ENCODE measurements around the gene PLA2G6. TPM values are rescaled to one million over a fixed set of nuclear protein-coding genes. Genes with fewer than 3 reads are reported as not detected.
"Not testable (repeated sequence)": the region's sequence is repeated elsewhere in the genome, so short reads cannot be mapped to it uniquely, and the experiment has no call there.

Gene PLA2G6
- total RNA-seq, 2 experiments from 2014 or later: 25.5 to 28.4 TPM

DNA sequence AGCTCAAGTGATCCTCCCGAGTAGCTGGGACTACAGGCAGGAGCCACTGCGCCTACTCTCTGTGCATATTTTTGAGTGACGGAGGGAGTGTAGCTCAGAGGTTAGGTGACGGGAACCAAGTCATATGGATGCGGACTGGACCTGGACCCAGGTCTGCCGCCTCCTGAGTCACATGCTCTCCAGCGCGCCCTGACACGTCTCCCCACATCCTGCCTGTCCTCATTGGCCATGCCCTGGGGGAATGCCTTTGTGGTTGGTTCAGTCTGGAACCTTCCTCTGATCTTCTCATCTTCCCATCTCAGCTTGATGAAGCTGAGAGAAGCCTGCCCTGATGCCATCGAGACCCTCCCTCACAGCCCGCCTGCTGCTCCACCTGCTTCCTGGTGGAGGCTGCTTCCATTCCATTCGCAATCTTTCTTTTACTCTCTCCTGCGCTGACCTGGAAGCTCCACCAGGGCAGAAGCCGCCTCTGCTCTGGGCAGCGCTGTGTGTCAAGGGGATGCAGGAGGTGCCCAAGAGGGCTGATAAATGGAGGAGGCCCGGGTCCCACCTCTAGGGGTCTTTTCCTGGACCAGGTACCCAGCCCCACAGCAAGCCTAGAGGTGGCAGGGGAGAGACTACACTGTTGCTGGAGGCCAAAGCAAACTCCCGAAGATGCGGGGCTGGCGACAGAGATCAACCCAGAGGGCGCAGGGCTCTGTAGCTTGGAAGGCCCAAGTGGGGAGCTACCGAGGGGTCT lies 57.2 kb downstream of the PLA2G6 start:
- ChIA-PET POLR2A (no interaction called here), CTCF (no interaction called here)

DNA sequence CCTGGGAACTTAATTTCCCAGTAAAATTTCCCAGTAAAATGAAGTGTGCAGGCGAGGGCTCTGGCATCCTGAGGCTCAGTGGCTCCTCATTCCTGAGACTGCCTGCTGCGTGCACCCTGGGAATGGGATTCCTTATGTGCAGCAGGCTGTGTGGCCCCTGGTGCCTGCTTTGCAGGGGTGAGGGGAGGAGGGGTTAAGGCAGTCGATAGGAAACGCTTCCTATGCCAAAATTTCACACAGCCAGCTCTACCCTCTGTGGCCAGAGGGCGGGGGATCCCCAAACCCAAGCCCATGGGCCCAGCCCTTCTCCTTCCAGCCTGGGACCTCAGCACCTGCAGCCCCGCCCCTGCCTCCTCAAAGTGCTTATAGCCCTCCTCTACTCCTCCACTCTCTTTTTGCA lies 59.0 kb downstream of the PLA2G6 start:
- ChIA-PET POLR2A (no interaction called here), CTCF (no interaction called here)

DNA sequence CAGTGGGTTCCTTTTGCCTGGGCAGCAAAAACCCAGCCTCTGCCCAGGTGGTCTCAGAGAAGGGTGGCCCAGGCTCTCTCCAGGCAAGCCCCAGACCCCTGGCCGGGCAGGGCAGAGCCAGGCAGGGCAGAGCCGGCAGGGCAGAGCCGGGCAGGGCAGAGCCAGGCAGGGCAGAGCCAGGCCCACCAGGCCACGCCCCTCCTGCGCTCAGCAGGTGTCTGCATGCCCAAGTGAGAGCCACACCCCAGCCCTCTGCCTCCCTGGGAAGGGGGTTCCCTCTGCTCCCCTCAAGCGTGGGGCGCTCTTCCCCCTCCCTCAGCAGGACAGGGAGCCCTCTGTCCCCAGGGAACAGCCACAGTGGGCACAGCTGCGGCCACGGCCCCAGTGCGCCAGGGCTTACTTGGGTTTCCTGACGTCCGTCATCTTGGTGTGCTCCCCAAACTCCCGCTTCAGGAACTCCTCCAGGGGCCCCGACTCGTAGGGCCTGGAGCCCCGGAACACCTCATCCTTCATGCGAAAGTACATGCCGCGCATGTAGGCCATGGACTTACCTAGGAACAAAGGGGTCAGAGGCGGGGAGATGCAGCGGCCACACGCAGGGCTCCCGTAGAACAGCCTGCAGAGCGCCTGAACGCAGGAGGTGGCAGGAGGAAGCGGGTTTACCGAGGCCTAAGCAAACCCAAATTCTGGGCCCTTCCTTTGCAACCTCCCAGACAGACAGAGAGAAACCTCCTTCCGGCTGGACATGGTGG lies 61.1 kb downstream of the PLA2G6 start:
- ChIA-PET CTCF (no interaction called here), POLR2A (no interaction called here)

DNA sequence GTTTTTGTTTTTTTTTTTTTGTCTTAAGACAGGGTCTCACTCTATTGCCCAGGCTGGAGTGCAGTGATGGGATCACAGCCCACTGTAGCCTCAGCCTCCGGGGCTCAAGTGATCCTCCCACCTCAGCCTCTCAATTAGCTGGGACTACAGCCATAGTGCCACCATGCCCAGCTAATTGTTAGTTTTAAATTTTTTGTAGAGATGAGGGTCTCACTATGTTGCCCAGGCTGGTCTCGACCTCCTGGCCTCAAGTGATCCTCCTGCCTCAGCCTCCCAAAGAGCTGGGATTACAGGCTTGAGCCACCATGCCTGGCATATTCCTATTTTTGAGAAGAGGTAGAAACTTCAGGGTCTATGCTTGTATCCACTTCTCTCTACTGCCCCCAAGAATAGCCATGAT lies 62.9 kb downstream of the PLA2G6 start:
- POLR2A ChIA-PET, CTCF ChIA-PET: not testable (repeated sequence)

DNA sequence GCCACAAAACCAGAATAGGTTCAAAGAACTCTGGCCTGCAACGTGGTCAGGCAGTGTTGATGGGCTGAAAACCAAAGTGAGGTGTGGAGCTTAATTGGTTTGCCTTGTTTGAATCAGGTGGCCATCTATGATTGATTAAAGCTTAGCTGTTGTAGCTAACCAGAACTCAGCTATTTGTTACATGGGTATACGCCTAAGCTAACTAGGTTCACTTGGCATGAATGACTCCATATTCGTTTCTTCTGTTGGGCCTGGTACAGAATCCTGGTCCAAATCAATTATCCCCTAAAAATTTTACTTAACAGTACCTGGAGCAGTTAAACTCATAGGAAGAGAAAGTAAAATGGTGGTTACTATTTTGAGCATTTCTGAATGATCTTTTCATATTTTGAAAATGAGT lies 63.4 kb downstream of the PLA2G6 start:
- ChIA-PET CTCF (no interaction called here), POLR2A (no interaction called here)

DNA sequence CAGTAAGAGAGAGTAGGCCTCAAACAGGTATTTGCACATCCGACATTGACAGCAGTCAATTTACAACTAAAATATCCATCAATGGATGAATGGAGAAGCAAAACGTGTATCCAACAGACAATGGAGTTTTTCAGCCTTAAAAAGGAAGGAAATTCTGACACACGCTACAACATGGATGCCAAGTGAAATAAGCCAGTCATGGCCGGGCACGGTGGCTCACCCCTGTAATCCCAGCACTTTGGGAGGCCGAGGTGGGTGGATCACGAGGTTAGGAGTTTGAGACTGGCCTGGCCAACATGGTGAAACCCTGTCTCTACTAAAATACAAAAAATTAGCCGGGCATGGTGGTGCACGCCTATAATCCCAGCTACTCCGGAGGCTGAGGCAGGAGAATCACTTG lies 64.1 kb downstream of the PLA2G6 start:
- POLR2A ChIA-PET, CTCF ChIA-PET: not testable (repeated sequence)

DNA sequence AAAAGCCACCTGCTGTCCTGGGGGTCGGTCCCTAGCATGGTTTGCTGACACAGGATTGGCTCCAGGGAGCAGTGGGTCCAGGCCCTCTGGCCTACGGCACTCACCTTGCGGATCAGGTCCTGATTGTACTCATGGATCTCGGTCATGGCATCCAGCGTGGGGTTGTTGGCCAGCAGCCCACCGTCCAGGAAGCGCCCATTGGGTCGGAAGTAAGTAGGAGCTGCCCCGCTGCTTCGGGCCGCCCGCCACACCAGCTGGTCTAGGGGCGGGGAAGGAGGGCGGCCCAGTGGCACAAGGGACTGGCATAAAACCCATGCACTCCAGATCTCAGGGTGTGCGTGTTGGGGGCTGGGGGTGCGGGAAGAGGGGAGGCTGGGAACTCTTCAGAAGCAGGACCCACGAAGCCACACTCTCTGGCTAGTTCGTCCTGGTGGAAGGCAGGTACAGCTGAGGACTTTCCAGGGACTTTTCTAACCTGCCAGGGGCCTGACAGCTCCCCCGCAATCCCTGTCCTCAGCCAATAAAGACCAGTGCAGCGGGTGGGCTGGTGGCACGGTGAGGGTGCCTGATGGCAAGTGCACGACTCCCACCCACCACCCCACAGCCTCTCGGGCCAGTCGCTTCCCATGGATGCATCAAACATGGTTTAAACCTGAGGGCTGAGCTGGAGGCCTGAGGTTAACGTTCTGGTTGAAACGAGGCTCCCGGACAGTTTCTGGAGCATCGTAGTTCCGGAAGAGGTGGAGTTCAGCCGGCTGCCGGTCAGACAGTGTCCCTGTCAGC lies 66.0 kb downstream of the PLA2G6 start:
- POLR2A ChIA-PET: no interaction called here
- CTCF ChIA-PET: interaction anchor here (1.0 to 1.7 kb wide), 4 partner anchors 9 to 223 kb away, joined by 3 to 6 read pairs (median 4); no protein-coding TSS in a partner anchor

DNA sequence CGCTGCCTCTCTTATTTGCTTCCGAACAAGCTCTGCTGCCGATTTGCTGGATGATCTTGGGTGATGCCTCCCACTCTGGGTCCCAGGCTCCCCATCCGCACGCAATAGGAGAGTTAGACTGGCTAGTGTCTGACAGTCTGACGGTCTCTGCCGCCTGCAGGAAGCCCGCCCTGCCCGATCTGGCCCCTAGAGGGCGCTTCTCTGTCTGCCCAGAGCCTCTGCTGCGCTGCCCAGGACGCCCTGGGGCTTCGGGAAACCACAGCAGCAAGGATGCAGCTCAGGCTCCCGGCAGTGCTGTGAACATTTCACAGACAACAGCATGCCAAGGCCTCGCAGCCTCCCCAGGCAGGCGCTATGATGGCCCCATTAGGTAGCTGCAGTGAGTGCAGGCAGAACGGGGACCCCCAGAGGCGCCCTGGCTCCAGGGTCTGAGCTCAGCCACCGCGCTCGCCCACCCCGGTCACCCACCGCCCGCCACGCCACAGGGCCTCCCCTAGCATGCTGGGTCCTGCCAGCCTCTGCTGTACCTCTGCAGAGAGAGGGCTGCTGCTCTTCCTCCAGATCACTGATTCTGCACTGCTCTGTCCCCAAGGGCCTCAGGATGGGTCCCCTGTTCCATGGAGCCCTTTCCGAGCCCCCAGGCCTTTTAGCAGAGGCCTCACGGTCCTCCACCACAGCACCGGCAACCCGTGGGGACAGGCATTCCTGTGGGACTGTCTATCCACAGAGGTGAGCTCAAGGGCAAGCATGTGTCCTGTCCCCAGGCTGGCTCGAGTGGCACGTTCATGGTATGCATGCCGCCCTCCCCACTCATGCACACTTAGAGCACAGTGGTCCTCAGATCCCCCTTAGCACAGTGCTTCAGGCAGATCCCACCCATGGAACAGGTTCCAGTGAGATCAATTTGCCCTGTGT lies 66.9 kb downstream of the PLA2G6 start:
- POLR2A ChIA-PET: no interaction called here
- CTCF ChIA-PET: interaction anchor here (0.5 to 2.0 kb wide), 19 partner anchors 9 to 498 kb away, joined by 3 to 13 read pairs (median 3); partner anchors contain the start of gene CSNK1E

DNA sequence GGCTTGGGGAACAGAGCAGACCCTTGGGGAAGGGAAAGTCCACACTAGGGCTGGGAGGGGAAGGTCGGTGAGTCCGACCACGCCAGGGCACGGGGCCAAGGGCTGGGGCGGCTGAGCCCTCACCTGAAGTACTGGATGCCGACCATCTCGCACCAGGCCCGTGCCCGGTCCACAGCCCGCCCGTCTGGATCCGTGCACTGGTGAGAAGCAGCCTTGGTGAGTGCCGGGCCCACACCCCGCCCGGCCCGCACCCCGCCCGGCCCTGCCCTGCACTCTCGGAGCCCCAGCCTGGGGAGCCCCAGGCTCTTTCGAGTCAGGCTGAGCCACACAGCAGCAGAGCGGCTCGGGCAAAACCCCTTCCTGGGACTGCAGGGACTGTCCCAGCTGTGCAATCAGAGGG lies 69.2 kb downstream of the PLA2G6 start:
- ChIA-PET POLR2A (interaction anchor here (0.5 kb wide), 1 partner anchor 173 kb away, joined by 4 read pairs; no protein-coding TSS in a partner anchor), CTCF (interaction anchor here (0.7 to 0.9 kb wide), 2 partner anchors 60 to 70 kb away, joined by 3 to 4 read pairs; no protein-coding TSS in a partner anchor)

DNA sequence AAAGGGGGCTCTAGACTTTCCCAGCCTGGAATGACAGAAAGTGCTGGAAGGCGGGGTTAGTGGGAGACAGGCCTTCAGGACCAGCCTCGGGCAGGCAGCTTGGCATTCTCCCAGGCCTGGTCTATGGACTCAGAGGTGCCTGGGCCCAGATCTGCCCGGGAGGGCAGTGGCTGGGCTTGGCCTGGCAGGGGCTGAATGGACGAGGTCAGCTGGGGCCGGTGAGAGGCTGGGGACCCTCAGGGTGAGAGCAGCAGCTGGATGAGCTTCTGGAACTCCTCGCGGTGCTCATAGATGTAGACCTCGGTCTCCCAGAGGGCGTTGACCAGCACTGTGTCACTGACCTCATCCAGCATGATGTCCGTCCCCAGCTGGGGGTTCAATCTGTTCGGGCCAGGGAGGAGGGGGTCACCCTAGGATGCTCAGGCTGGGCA lies 69.7 kb downstream of the PLA2G6 start:
- ChIA-PET POLR2A (interaction anchor here (0.5 kb wide), 1 partner anchor 173 kb away, joined by 4 read pairs; no protein-coding TSS in a partner anchor), CTCF (interaction anchor here (0.5 to 0.9 kb wide), 2 partner anchors 9 to 59 kb away, joined by 3 read pairs; no protein-coding TSS in a partner anchor)

DNA sequence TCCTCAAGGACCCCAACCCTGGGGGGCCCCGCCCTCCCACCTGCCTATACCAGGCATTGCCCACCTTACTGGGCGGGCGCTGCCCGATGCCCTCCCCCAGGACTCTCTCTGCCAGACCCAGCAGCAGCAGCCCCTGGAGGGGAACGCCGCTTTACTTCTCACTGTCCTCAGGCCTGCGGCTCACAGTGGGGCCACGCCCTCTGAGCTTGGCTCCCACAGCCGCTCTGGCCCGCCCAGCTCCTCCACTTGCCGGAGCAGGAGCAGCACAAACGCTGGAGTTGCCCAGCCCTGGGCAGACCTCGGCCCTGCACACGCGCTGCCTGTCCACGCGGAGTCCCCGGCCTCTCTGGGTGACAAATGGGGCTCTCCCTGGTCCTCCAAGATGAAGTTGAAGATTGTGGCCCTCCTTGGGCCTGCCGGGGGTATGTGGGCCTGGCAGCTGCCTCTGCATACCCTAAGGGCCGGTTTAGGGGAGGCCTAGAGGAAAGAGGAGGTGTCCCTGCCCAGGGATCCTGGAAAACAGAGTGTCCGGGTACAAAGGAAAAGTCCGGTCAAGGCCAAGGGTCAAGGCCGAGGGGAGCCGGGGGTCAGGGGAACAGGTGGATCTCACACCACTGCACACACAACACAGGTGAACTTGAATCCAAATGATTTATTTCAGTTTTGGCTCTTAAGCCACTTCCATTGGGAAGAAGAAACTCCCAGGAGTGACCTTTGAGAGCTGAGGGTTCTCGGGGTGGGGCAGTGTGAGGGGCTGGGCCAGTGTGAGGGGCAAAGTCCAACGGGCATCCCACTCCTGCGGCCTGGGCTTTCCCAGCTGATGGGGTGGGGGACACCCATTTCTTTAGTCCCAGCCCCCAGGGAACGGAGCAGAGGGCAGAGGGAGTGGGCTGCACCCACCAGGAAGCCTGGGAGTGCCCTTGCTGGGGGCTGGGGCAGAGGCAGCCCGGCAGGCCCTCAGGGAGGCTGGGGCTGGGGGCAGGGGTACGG lies 70.5 kb downstream of the PLA2G6 start:
- CTCF ChIA-PET: interaction anchor here (0.5 kb wide), 1 partner anchor 9 kb away, joined by 3 read pairs; no protein-coding TSS in a partner anchor
- POLR2A ChIA-PET: no interaction called here

DNA sequence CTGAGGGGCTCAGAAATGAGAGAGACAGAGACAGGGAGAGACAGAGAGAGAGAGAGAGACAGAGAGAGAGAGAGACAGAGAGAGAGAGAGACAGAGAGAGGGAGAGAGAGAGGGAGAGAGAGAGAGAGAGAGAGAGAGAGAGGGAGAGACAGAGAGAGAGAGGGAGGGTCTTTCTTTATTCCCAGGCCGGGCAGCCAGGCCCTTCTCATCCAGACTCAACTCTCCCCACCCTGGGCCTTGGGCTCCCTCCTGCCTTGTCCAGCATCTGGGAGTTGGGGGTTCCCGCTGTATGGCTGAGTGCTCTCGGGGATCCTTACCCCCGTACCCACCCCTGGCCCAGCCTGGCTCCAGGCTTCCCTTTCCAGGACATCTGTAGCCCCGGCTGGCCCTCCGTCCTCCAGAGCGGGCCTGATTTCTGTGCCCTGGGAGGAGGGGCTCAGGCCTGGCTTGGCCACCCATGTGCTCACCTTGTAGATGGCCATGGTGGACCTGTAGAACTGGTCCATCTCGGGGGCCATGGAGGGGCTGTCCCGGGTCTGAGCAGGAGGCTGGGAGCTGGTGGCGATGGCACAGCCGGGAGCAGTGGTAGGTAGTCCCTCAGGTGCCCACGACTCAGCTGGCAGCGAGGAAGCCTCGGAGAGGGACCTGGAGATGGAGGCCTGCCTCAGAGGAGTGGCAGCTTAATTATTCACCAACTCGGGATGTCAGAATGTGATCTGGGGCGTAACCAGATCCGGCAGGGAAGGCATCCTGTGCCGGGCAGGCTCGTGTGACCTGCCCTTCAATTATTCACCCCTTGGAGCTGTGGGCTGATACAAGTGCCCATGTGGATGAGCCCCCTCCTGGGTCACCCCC lies 71.4 kb downstream of the PLA2G6 start, which contains the start of gene BAIAP2L2:
Gene BAIAP2L2 (minus strand): TSS at position 677 of the 855 bp plus-strand sequence. CDS start 159 bp downstream, at position 518.
- ChIA-PET CTCF (no interaction called here), POLR2A (no interaction called here)

DNA sequence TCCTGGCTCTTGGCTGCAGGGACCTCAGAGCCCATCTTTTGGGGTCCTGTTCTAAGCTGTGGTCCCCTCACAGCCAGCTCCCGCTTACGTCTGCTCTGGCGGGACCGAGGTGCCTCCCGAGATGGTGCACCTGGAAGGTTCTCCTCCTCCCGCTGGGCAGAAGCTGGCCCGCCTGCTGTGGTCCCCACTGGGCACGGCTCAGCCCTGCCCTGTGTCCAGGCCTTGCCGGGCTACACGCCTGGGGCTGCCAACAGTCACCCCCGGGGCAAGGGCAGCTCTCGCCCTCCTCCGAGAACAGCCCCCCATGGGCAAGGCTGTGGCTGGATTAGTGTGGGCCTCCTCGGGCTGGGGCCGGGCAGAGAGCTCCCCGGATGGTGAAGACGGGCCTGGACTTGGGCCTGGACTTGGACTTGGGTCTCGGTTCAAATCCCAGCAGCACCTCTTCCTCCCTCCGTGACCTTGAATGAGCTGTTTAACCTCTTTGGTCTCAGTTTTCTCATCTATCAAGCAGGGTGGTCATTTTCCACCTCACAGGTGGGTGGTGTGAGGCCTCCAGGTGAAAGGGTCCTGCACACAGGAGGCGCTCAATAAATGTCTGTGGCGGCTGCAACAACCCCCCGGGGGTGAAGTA lies 72.1 kb downstream of the PLA2G6 start:
- CTCF ChIA-PET: no interaction called here
- POLR2A ChIA-PET: no interaction called here

DNA sequence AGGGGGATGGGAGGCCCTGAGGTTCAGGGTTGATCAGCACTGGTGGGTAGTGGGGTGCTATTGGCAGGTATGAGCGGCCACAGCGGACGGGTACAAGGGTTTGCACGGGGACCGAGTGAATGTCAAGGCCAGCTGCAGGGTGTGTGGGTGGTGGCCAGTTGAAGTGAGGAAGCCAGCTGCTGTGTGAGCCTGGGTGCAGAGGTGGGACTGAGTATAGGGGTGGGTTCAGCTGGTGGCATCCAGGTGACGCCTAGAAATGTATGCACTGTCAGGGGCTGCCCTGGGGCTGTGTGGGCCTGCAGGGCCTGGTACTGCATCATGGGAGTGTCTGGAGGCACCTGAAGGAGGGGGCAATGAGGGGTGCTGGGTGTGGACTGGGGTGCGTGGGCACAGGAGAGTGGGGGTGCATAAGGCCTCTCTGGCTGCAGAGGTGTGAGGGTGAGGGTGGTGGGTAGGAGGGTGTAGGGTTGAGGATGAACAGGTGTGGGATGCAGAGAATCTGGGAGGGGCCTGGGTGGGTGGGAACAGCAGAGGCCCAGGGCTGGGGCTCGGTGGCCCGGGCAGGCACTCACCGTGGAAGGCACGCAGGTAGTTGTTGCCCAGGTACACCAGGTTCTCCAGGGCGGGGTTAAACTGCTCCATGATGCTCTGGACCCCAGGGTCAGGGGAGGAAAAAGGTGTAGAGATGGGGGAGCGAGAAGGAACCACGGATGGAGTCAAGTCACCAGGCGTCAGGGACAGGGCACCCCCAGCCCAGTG lies 72.9 kb downstream of the PLA2G6 start:
- CTCF ChIA-PET: no interaction called here
- POLR2A ChIA-PET: no interaction called here

DNA sequence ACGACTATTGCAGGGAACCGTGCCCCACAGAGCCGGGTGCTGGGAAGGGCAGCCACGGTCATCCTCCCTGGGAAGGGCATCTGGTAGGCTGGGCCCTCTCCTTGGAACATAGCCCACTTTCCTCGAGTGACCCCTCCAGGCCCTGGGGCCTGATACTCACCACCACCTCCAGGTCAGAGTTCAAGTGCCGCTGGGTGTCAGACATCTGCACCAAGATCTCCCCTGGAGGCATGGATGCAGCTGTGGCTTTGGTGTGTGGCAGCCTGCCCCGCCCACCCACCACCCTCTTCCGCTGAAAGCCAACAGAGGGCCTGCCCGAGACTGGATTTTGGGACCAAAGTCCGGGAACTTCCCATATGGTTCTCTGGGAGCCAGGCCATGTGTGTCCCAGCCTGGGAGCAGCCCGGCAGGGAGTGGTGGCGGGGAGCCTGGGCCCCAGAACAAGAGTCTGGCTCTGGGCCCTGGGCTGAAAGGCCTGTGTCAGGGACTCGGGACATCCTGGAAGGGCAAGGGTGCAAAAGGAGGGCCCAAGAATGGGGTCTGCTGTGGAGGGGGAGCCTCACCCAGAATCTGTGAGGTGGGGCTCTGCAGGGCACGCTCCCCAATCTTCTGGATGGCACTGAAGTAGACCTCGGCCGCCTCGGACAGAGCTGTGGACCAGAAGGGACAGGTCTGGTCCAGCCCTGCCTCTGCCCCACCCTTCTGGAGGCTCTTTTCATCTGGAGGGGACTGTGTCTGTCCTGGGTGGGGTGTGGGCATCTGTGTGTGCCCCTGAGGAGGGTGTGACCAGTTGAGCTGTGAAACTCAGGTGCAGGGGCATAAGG lies 73.7 kb downstream of the PLA2G6 start:
- ChIA-PET POLR2A (no interaction called here), CTCF (no interaction called here)
